Gastroesophageal sphincter (tissue), 4 donors: ENCODE data around the gene TMEM14B. TPM values are rescaled to one million over a fixed set of nuclear protein-coding genes. Genes with fewer than 3 reads are reported as not detected.

Source experiments
- ATAC-seq: fragments of 150-250 bp; one replicate; pipeline ENCODE4 v1.9.1; 2016; ENCODE audit warnings: mild to moderate bottlenecking, moderate library complexity
- H3K27ac ChIP-seq, 4 donors: fragments of 200-600 bp; sonication (generic) in 3 of 4; 1 replicate in 3 of 4; 2 replicates in 1 of 4; pipeline ENCODE4 v1.5.1; 2016 to 2019
- H3K27me3 ChIP-seq: fragments of 200-600 bp; sonication (generic); one replicate; pipeline ENCODE4 v1.5.1; 2019
- H3K36me3 ChIP-seq, 2 donors: fragments of 200-600 bp; sonication (generic); one replicate each; pipeline ENCODE4 v1.5.1; 2019; ENCODE audit warnings: control low read depth in 1 of 2
- H3K4me1 ChIP-seq, 3 donors: fragments of 200-600 bp; sonication (generic); 1 replicate in 2 of 3; 2 replicates in 1 of 3; pipeline ENCODE4 v1.5.1; 2016 to 2019; ENCODE audit warnings: control low read depth in 2 of 3
- H3K4me3 ChIP-seq, 2 donors: fragments of 200-600 bp; sonication (generic); one replicate each; pipeline ENCODE4 v1.5.1; 2019; ENCODE audit warnings: mild to moderate bottlenecking in 1 of 2, moderate library complexity in 1 of 2
- H3K9me3 ChIP-seq, 3 donors: fragments of 200-600 bp; sonication (generic); one replicate each; pipeline ENCODE4 v1.5.1; 2017 to 2019; ENCODE audit warnings: control low read depth in 2 of 3
- EP300 ChIP-seq: sonication (generic); formaldehyde crosslinking; IDR thresholded peaks from one replicate; pipeline ENCODE4 v1.6.1; 2017; ENCODE audit warnings: antibody characterized with exemption, mild to moderate bottlenecking
- POLR2A ChIP-seq, 2 donors: fragments of 450-650 bp; IDR thresholded peaks; one replicate each; pipeline ENCODE4 v1.6.1; 2017; ENCODE audit warnings: antibody characterized with exemption in 2 of 2, mild to moderate bottlenecking in 2 of 2, moderate library complexity in 1 of 2
- POLR2AphosphoS5 ChIP-seq: sonication (generic); formaldehyde crosslinking; IDR thresholded peaks from one replicate; pipeline ENCODE4 v1.6.1; 2017; ENCODE audit warnings: antibody characterized with exemption
- WGBS, 2 donors: methylation state at CpG; one replicate each; pipeline ENCODE4 v1.1.5; 2018; ENCODE audit warnings: low coverage in 1 of 2; 5-methylcytosine and 5-hydroxymethylcytosine counted together
- total RNA-seq, 4 donors: library from RNA; depleted of rRNA; stranded (reverse); fragments of >200 nt; gene quantifications; one replicate each; pipeline ENCODE4 v1.1.0, GENCODE V29; 2016
- TF ChIP-seq, protein P1 (sequence below), 4 experiments: fragments of 200-600 bp in 2 of 4; fragments of 450-650 bp in 2 of 4; sonication (generic) in 1 of 4; IDR thresholded peaks; one replicate each; pipeline ENCODE4 v1.5.1; 2017 to 2019; ENCODE audit warnings: antibody characterized with exemption in 4 of 4, mild to moderate bottlenecking in 2 of 4, moderate library complexity in 2 of 4

The TMEM14B gene
- total RNA-seq, 4 donors from 2014 or later: 29.7 to 65.2 (median 60.5) TPM

- no peak for ATAC-seq
- Histone ChIP-seq H3K4me3 (no peak overlapping the region), H3K9me3 (no peaks in the 10 kb centered on the region), H3K4me1 (no peaks in the 10 kb centered on the region), H3K27me3 (no peaks in the 10 kb centered on the region), H3K27ac (no peak overlapping the region), H3K36me3 (peaks cover 0 to 27% of the 10 kb centered on the region in 2 donors)
- no peak for TF ChIP-seq POLR2AphosphoS5
- TF ChIP-seq, protein P1, sequence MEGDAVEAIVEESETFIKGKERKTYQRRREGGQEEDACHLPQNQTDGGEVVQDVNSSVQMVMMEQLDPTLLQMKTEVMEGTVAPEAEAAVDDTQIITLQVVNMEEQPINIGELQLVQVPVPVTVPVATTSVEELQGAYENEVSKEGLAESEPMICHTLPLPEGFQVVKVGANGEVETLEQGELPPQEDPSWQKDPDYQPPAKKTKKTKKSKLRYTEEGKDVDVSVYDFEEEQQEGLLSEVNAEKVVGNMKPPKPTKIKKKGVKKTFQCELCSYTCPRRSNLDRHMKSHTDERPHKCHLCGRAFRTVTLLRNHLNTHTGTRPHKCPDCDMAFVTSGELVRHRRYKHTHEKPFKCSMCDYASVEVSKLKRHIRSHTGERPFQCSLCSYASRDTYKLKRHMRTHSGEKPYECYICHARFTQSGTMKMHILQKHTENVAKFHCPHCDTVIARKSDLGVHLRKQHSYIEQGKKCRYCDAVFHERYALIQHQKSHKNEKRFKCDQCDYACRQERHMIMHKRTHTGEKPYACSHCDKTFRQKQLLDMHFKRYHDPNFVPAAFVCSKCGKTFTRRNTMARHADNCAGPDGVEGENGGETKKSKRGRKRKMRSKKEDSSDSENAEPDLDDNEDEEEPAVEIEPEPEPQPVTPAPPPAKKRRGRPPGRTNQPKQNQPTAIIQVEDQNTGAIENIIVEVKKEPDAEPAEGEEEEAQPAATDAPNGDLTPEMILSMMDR (IDR thresholded peaks at IDR 0.05): no peak
- WGBS, 2 donors: 85 to 94% methylated on average over 2 to 3 of the region's 3 CpGs
Measured at GRCh38 chr6:10793035-10793434, 45.4 kb downstream of the TMEM14B start.

- H3K27me3 ChIP-seq: no peaks in the 10 kb centered on the region
- H3K27ac ChIP-seq: no peak overlapping the region
- no peaks in the 10 kb centered on the region for H3K4me1 ChIP-seq
- H3K36me3 ChIP-seq: peaks cover 0 to 27% of the 10 kb centered on the region in 2 donors
- 80 to 100% methylated on average over 1 to 6 of the region's 6 CpGs for WGBS, 2 donors
- TF ChIP-seq POLR2A (IDR thresholded peaks at IDR 0.05) (no peak), EP300 (no peak), POLR2AphosphoS5 (no peak)
- TF ChIP-seq, protein P1 (IDR thresholded peaks at IDR 0.05): no peak
- no peak for ATAC-seq
- H3K4me3 ChIP-seq: no peak overlapping the region
- H3K9me3 ChIP-seq: no peaks in the 10 kb centered on the region
Measured at GRCh38 chr6:10793695-10794094, 46.1 kb downstream of the TMEM14B start.

DNA sequence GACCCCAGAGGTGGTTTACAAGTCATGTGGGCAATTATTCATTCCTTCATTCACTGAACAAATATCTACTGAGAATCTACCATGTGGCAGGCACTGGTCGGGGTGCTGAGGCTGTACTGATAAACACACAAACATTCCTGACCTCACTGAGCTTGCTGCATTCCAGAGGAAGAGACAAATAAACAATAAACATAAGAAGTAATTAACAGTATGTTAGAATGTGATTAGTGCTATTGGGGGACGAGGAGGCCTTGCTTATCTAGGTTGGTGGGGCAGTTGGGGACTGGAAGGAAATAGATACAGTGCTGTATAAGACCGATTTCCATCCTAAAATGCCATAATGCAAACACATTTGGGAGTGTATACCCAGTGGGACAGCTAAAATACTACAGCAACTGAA, 46.6 kb downstream of the TMEM14B start:
- TF ChIP-seq POLR2AphosphoS5: no peak
- TF ChIP-seq, protein P1 (IDR thresholded peaks at IDR 0.05): no peak
- TF ChIP-seq EP300: no peak
- no peak for TF ChIP-seq POLR2A (IDR thresholded peaks at IDR 0.05)
- no peaks in the 10 kb centered on the region for H3K9me3 ChIP-seq
- H3K4me3 ChIP-seq: no peak overlapping the region
- no peak overlapping the region for H3K27ac ChIP-seq
- 67 to 82% methylated on average over 2 to 3 of the region's 3 CpGs for WGBS, 2 donors
- H3K4me1 ChIP-seq: no peaks in the 10 kb centered on the region
- H3K36me3 ChIP-seq: peaks cover 0 to 24% of the 10 kb centered on the region in 2 donors
- ATAC-seq: no peak
- no peaks in the 10 kb centered on the region for H3K27me3 ChIP-seq

DNA sequence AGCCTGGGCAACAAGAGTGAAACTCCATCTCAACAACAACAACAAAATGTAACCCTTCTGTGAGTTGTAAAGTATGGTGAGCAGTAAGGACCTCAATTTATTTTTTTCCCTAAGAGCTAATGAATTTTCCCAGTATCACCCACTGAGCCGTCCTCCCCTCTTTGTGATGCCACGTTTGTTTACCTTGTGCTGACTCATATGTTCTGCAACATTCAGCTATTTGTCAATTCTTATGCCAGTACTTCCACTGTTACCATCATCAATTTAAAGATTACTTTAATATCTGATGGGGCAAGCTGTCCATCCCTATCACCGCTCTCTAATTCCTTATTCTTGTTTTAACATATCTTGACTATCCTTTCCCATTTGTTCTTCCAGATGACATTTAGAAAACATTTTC, 53.2 kb downstream of the TMEM14B start:
- TF ChIP-seq POLR2AphosphoS5 (no peak), POLR2A (IDR thresholded peaks at IDR 0.05) (no peak), EP300 (no peak)
- TF ChIP-seq, protein P1 (IDR thresholded peaks at IDR 0.05): no peak
- no peak for ATAC-seq
- no peaks in the 10 kb centered on the region for H3K9me3 ChIP-seq
- H3K4me3 ChIP-seq: no peak overlapping the region
- peaks cover 0 to 5% of the 10 kb centered on the region in 2 donors for H3K36me3 ChIP-seq
- 48 to 69% methylated on average over 3 of the region's 3 CpGs for WGBS, 2 donors
- H3K27ac ChIP-seq: no peak overlapping the region
- no peaks in the 10 kb centered on the region for H3K4me1 ChIP-seq
- no peaks in the 10 kb centered on the region for H3K27me3 ChIP-seq

GRCh38 chr6:10801224-10801848, 53.7 kb downstream of the TMEM14B start:
- Histone ChIP-seq H3K27ac (no peak overlapping the region), H3K4me1 (no peaks in the 10 kb centered on the region), H3K27me3 (no peaks in the 10 kb centered on the region), H3K36me3 (peaks cover 0 to 5% of the 10 kb centered on the region in 2 donors), H3K4me3 (no peak overlapping the region), H3K9me3 (no peaks in the 10 kb centered on the region)
- no peak for TF ChIP-seq POLR2A (IDR thresholded peaks at IDR 0.05)
- no peak for TF ChIP-seq EP300
- TF ChIP-seq, protein P1 (IDR thresholded peaks at IDR 0.05): peak; percentile 82 to 98 (median 92)
- no peak for TF ChIP-seq POLR2AphosphoS5
- peak; percentile 69 for ATAC-seq
- WGBS, 2 donors: 24 to 40% methylated on average over 2 of the region's 2 CpGs
